Measurements from ENCODE around the gene SLC7A7. TPM values are rescaled to one million over a fixed set of nuclear protein-coding genes. Genes with fewer than 3 reads are reported as not detected.

Gene SLC7A7
- total and polyA plus RNA-seq, 2 of the 13 experiments (the other 11 are each of a cell fraction or from before 2014, with no cell fraction given): 0.13 to 0.63 TPM

DNA sequence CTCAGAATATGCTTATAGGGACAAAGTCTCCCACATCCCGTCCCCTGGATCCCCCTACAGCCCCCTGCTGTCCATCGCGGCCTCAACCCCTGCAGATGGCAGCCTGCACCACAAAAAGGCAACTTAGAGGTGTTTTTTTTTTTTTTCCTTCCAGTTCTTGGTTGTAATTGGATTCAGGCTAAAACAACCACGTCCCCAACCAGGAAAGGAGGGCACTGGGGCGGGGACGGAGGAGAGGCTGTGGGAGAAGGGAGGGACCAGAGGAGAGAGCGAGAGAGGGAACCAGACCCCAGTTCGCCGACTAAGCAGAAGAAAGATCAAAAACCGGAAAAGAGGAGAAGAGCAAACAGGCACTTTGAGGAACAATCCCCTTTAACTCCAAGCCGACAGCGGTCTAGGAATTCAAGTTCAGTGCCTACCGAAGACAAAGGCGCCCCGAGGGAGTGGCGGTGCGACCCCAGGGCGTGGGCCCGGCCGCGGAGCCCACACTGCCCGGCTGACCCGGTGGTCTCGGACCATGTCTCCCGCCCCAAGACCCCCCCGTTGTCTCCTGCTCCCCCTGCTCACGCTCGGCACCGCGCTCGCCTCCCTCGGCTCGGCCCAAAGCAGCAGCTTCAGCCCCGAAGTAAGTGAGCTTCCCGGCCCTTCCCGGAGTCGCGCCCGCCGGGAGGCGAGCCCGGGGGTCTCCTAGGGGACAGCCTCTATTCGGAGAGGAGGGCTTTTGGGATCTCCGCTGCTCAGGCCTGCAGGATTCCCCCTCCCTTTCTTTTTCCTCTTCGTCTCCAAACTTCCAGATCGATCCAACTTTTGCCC lies 21.3 kb upstream of the SLC7A7 start, which contains the start of gene MMP14 (continued):
- TF ChIP-seq ZNF775 (CRISPR knock-in tag; IDR thresholded peaks at IDR 0.05; ENCODE audit: borderline replicate concordance) (no peak), SAFB2 (CRISPR knock-in tag; IDR thresholded peaks at IDR 0.05; ENCODE audit: borderline replicate concordance, low read depth) (no peak), ARHGAP35 (CRISPR knock-in tag; IDR thresholded peaks at IDR 0.05; ENCODE audit: borderline replicate concordance) (no peak; the same call in 1 of the 2 replicates), FOSL1 (CRISPR knock-in tag; IDR thresholded peaks at IDR 0.05; ENCODE audit: borderline replicate concordance) (peak; percentile 33; the same call in 1 of the 2 replicates), ESRRA (CRISPR knock-in tag; IDR thresholded peaks at IDR 0.05; ENCODE audit: low read depth) (no peak), ZNF354B (CRISPR knock-in tag; IDR thresholded peaks at IDR 0.05) (no peak), ZNF331 (CRISPR knock-in tag; IDR thresholded peaks at IDR 0.05) (no peak), GTF2F1 (IDR thresholded peaks at IDR 0.05; ENCODE audit: low read length) (no peak), SOX13 (IDR thresholded peaks at IDR 0.05) (no peak), SOX13 (CRISPR knock-in tag; conservative IDR thresholded peaks at IDR 0.05 in 1 of 2, IDR thresholded peaks at IDR 0.05 in 1 of 2) (no peak), ZNF747 (CRISPR knock-in tag; IDR thresholded peaks at IDR 0.05; ENCODE audit: borderline replicate concordance) (no peak; the same call in 1 of the 2 replicates), MZF1 (CRISPR knock-in tag; IDR thresholded peaks at IDR 0.05; ENCODE audit: borderline replicate concordance) (peak; percentile 83; the same call in 1 of the 2 replicates), ZNF841 (CRISPR knock-in tag; IDR thresholded peaks at IDR 0.05; ENCODE audit: borderline replicate concordance) (no peak), ZNF703 (CRISPR knock-in tag; IDR thresholded peaks at IDR 0.05; ENCODE audit: borderline replicate concordance) (no peak), ZNF556 (CRISPR knock-in tag; IDR thresholded peaks at IDR 0.05; ENCODE audit: borderline replicate concordance) (0 out of 2 replicates have a peak, but pooled peaks have one; percentile 58)
- TF ChIP-seq, protein P1, sequence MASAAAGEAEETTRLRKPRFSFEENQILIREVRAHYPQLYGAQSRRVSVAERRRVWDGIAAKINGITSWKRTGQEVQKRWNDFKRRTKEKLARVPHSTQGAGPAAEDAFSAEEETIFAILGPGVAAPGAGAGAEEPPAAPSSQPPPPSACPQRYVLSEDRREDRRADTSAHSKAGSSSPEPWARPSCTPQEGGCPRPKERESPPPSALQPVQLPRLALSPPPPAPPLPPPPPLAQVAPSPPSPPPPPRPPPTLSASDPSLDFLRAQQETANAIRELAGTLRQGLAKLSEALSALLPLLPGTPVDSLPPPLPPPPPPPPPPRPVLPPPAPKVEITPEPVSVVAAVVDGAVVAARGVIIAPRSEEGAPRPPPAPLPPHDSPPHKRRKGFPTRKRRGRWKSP (CRISPR knock-in tag; IDR thresholded peaks at IDR 0.05): no peak
- TF ChIP-seq, protein P2, sequence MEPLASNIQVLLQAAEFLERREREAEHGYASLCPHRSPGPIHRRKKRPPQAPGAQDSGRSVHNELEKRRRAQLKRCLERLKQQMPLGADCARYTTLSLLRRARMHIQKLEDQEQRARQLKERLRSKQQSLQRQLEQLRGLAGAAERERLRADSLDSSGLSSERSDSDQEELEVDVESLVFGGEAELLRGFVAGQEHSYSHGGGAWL (CRISPR knock-in tag; IDR thresholded peaks at IDR 0.05): no peak
- TF ChIP-seq, protein P3, sequence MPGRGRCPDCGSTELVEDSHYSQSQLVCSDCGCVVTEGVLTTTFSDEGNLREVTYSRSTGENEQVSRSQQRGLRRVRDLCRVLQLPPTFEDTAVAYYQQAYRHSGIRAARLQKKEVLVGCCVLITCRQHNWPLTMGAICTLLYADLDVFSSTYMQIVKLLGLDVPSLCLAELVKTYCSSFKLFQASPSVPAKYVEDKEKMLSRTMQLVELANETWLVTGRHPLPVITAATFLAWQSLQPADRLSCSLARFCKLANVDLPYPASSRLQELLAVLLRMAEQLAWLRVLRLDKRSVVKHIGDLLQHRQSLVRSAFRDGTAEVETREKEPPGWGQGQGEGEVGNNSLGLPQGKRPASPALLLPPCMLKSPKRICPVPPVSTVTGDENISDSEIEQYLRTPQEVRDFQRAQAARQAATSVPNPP (CRISPR knock-in tag; IDR thresholded peaks at IDR 0.05): no peak; the same call in 1 of the 2 replicates
- TF ChIP-seq, protein P4, sequence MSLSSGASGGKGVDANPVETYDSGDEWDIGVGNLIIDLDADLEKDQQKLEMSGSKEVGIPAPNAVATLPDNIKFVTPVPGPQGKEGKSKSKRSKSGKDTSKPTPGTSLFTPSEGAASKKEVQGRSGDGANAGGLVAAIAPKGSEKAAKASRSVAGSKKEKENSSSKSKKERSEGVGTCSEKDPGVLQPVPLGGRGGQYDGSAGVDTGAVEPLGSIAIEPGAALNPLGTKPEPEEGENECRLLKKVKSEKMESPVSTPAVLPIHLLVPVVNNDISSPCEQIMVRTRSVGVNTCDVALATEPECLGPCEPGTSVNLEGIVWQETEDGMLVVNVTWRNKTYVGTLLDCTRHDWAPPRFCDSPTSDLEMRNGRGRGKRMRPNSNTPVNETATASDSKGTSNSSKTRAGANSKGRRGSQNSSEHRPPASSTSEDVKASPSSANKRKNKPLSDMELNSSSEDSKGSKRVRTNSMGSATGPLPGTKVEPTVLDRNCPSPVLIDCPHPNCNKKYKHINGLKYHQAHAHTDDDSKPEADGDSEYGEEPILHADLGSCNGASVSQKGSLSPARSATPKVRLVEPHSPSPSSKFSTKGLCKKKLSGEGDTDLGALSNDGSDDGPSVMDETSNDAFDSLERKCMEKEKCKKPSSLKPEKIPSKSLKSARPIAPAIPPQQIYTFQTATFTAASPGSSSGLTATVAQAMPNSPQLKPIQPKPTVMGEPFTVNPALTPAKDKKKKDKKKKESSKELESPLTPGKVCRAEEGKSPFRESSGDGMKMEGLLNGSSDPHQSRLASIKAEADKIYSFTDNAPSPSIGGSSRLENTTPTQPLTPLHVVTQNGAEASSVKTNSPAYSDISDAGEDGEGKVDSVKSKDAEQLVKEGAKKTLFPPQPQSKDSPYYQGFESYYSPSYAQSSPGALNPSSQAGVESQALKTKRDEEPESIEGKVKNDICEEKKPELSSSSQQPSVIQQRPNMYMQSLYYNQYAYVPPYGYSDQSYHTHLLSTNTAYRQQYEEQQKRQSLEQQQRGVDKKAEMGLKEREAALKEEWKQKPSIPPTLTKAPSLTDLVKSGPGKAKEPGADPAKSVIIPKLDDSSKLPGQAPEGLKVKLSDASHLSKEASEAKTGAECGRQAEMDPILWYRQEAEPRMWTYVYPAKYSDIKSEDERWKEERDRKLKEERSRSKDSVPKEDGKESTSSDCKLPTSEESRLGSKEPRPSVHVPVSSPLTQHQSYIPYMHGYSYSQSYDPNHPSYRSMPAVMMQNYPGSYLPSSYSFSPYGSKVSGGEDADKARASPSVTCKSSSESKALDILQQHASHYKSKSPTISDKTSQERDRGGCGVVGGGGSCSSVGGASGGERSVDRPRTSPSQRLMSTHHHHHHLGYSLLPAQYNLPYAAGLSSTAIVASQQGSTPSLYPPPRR (CRISPR knock-in tag; IDR thresholded peaks at IDR 0.05; ENCODE audit: borderline replicate concordance): no peak

Measured in HepG2 (cell line).